Measurements from ENCODE around the gene TMEM252. TPM values are rescaled to one million over a fixed set of nuclear protein-coding genes. Genes with fewer than 3 reads are reported as not detected.

Gene TMEM252
- total RNA-seq, 1 donor from 2014 or later = not detected

DNA sequence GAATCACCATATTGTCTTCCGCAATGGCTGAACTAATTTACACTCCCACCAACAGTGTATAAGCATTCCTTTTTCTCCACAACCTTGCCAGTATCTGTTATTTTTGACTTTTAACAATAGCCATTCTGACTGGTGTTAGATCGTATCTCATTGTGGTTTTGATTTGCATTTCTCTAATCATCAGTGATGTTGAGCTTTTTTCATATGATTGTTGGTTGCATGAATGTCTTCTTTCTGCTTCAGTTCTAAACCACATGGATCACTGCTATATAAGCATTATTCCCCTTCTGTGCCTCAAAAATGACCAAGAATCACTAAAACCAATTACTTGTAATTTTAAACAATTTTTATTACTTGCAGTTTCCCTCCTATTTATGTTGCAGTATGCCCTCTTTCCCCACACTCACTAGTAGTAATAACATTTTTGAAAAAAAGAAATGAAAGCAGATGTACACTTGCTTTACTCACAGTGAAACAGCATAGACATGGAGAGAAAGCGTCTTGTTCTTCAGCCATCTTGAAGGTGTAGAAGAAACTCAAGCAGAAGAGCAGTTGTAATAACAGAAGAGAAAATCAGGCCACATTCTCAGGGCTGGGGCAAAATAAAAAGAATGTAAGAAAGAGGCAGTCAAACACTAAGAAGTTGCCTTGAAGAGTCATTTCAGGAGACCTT lies 4.5 kb upstream of the TMEM252 start:
- DNase-seq (ENCODE audit: extremely low read depth, low read depth, low spot score) = no peak

DNA sequence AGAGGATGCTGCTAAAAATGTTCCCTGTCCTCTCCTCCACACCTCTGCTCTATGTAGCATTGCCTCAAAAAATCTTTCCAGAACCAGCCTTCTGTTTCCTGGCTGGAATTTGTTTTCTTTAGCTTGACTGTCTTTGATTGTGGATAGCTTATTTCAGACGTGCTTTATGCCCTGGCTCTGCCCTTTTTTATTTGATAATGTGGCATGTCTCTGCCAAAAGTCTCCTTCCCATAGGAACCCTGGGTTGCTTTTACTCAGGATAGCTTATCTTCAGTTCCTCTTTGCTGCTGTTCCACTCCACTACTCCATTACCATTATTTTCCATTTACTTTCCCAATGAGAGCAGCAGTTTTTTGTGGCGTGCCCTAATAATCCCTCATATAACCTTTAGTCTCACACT lies 885 bp upstream of the TMEM252 start:
- no peak for DNase-seq (ENCODE audit: extremely low read depth, low read depth, low spot score)

DNA sequence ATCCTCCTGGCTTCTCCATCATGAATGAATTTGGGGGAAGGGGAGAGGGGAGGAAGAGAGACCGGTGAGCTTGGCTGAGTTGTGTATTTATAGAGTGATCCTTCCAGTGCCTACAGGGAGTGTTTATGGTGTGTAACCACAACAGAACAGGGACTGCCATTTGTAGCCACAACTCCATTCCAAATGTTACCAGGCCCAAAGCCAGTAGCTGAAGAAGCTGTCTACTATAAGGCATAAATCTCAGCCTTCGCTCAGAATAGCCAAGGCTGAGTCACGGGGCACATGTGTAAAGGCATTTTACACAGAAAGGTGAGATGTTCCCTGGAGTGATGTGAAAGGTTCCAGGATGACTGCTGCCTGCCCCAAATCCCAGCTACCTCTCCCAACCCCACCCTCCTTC lies 2.5 kb downstream of the TMEM252 start:
- DNase-seq (ENCODE audit: extremely low read depth, low read depth, low spot score) = no peak

DNA sequence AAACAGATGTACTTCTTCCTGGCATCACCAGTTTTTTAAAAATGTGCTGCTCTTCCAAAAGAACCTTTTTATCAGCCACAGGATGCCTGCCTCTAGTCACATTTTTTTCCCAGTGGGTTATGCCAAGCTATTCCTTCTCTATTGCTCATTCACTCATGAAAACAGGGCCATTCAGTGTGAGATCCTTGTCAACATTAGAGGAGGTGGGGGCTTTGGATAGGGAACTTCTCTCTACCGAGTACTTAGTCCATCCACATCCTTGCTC lies 3.1 kb downstream of the TMEM252 start:
- no peak for DNase-seq (ENCODE audit: extremely low read depth, low read depth, low spot score)

DNA sequence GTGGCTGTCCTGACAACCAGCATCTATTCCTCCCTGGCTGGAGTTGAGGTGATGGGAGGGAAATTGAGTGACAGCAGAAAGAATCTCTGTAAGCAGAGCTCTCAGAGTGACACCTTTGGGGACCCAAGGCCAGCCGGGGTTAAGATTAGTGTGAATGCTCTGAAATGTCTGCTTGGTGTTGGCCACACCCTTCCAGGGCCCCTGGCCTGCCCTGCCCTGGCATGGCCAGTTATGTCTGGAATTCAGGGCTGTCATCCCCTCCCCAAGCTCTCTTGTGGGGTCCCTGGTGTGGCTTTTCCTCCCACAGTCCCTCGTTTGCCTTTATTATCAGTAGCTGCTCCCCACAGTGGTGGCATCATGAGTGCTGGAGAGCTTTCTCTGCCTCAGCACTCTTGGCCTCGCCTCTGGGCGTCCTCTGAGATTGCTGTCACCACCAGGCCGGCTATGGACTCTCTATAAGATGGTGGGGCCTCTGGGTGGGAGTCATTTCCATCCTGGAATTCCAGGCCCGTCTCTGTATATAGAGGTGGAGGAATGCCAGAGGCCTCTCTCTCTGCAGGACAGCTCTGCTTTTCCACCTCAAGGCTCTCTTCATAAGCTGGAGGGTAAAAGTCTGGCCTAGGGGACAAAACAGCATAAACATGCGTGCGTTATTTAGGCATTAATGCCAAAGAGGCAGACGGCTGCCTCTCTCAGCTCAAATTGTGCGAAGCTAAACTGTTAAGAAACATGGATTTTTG lies 3.6 kb downstream of the TMEM252 start:
- DNase-seq (ENCODE audit: extremely low read depth, low read depth, low spot score) = no peak

DNA sequence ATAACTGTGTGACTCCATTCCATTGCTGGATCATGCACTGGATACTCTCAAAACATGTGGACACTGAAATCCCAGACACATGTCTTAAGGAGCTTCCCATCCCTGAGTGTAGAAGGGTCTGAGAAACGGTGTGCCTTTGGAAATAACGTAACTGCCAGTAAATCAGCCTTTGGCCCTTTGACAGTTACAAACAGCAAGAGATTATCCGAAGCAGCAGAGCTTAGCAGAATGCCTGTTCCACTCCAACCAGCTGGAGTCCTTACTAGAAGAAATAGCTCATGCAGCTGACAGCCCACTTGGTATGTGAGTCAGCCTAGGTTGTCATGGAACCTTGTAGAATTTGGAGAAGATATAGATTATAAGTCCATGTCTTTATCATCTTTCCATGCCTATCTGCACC lies 7.0 kb downstream of the TMEM252 start:
- DNase-seq (ENCODE audit: extremely low read depth, low read depth, low spot score) = no peak

DNA sequence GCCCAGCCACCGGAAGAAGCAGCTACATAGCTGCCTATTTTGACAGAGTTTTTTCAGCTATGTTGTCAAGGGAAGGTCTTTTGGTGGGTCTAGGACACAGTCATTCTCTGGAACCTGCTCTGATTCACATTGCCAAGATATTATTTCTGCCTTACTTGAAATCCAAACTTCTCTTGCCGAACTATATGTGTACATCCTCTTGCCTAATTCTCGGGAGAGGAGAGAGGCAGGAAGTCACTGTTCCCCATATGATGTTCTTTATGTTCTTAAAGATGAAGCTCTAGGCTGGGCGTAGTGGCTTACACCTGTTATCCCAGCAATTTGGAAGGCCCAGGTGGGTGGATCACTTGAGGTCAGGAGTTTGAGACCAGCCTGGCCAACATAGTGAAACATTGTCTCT lies 8.6 kb downstream of the TMEM252 start:
- DNase-seq (ENCODE audit: extremely low read depth, low read depth, low spot score) = no peak

DNA sequence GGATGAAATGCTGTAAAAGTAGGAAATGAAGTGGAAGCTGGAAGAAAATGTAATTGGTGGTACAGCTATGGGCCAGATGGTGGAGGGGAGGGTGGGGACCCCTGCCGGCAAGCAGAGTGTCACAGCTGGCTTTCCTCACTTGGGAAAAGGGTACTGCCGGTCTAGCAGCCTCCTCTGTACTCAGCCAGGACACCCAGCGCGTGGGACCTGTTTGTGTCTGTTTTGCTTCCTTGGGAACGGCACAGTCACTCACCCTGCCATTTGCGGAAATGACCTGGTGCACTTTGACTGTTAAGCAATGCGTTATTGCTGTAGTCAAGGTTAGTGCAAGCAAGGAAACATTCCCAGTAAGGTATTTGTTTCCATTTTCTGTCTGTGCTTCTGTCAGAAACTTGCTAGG lies 10.1 kb downstream of the TMEM252 start:
- no peak for DNase-seq (ENCODE audit: extremely low read depth, low read depth, low spot score)

DNA sequence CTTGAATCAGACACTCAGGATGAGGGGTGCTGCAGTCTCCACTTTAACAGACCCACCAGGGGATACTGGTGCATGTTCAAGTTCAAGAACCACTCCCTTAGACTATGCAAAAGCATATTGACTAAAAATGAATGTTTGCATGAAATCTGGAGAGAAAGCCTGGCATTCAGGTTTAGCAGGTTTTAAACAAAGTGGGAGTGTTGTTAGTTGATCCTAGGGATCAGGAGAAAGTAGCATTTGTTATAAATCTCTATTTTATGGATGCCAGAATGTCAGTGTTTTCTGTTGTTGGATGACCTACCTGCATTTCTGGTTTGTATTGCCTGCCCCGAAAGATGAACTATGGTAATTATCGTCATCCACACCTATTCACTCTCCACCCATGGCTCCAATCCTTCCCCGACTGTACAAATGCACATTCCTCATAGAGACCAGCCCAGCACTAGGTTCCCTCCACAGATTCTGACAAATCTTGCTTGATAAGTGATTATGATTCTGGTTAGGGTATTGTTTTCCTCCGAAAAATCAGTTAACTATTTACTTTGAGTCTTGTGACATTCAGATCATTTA lies 17.2 kb downstream of the TMEM252 start:
- no peak for DNase-seq (ENCODE audit: extremely low read depth, low read depth, low spot score)

DNA sequence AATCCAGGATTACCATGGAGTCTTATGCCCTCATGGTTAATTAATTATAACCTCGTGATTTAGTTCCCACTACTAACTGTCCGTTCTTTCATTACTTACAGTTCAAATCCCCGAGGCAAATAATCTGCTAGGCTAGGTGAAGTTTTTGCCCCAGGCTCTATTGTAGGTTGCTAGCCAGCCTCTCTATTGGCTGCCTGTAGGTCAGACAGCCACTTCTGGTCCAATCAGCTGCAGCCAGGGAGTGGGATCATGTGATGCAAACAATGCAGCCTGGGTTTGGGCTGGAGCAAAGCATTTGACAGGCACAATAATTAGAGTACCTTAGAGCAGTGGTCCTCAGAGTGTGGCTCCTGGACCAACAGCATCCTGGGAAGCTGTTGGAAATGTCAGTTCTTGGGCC lies 17.7 kb downstream of the TMEM252 start:
- DNase-seq (ENCODE audit: extremely low read depth, low read depth, low spot score) = no peak

DNA sequence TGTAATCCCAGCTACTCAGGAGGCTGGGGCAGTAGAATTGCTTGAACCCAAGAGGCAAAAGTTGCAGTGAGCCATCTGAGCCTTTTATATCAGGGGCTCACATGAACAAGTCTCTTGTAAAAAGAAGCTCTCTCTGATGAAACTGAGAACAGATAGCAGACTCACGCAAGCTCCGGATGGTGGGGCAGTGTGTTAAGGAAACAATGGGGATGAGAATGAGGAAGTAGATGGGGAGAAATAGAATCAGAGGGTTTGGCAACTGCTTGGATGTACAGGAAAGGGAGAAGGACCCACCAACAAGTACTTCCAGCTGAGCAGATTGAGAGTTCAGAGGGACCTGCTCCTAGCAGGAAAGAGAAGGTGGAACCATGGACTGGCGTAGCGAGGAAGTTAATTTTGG lies 18.6 kb downstream of the TMEM252 start:
- DNase-seq (ENCODE audit: extremely low read depth, low read depth, low spot score) = no peak

DNA sequence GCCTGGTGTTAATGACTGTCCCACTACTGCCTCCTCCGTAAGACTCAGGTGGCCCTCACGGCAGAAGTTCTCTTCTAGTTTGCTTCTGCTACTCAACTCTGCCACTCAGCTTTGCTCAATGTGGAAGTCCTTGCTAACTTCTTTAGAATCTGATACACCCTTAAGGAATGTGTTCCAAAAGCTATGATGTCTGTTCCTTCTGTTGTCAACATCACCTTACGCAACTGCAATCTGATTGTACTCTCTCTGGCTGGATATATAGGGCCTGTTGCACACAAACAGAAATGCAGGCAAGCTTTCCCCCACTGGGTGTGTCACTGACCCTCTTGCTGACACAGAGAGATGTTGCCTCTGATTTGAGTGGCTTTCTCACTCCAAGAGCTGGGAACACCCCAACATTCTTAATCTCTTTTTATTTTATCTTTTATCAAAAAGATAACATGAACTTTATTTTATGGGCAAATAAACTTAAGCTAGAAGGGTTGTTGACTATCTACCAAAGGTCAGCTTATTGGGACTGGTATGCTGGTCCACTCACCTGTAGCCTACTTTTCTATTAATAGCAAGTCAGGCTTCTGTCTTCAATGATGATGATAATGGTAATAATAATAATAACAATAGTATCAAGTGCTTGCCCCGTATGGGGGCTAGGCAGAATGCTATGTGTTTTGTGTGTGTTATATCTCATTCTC lies 25.2 kb downstream of the TMEM252 start:
- DNase-seq (ENCODE audit: extremely low read depth, low read depth, low spot score) = no peak

DNA sequence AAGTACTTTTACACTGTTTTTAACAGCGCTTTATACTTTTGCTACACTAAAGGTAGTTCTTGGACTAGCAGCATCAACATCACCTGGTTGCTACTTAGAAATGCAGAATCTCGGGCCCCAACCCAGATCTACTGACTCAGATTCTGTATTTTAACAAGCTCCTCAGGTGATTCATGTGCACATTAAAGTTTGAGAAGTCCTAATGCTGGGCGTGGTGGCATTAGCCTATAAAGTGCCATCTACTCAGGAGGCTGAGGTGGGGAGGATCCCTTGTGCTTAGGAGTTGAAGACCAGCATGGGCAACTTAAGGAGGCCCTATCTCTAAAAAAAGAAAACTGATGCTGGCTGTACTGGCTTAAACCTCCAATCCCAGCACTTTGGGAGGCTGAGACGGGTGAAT lies 26.7 kb downstream of the TMEM252 start:
- no peak for DNase-seq (ENCODE audit: extremely low read depth, low read depth, low spot score)

DNA sequence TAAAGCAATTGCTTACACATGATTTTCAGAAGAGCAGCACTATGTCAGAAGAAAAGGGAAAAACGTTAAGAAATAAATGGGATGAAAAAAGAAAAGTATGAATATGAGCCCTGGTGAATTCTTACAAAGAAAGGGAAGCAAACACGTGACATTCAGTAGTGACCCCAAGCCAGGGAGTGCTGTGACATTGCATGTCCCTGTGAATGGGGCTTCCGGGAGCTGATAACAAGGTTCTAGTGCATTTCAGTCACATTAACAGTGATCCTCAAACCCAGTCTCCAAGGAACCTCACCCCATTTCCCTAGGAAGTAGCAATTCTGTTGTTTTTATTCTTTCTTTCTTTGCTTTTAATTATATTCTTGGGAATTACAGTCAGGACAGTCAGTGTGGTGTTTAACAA lies 27.3 kb downstream of the TMEM252 start:
- no peak for DNase-seq (ENCODE audit: extremely low read depth, low read depth, low spot score)

DNA sequence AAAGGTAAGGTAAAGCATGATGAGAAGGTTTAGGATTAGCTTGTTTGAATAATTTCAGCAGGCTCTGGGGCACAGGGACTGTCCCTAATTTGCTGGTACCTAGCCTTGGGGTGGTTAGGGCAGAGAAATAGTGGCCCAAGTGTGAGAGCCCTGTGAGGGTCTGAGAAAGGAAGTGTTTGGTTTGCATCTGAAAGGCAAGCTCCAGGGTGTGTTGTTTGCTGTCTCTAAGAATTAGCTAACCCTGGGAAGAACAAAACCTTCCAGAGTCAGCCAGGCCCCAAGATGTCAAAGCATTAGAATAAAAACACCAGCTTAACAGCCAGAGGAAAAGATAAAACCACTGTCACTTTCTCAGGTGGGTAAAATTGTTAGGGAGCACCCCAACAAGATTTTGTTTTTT lies 31.0 kb downstream of the TMEM252 start:
- DNase-seq (ENCODE audit: extremely low read depth, low read depth, low spot score) = no peak

DNA sequence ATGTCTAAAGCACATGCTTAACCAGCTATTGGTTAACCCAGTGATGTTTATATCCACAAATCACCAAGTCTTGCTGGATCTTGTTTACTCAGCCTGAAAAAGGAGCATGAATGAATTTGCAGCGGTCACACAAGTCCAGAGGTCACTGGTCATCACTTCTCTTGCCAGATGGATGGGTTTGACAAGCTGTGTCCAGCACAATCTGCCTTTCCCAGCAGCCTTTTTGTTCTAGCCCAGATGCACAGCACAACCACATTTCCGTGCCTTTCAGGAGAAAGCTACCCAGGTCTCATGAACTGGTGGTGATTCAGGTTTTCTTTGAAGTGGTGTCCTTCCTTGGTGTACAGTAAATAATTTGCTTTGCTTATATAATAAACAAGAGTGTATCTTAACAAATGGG lies 32.1 kb downstream of the TMEM252 start:
- no peak for DNase-seq (ENCODE audit: extremely low read depth, low read depth, low spot score)

DNA sequence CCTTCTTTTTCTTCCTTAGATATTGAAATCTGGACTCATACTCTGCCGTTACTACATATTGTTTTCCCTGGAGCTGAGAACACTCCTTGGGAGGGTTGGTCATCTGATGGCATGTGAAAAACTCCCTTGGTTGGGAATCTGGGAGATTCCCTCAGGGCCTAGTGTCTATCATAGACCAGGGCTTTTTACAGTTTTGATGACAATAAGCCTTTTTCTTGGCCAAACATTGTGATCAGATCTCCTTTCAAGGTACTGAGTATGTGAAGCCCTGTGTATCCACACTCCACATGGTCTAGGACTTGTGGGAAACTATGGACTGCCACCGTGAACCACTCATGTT lies 32.9 kb downstream of the TMEM252 start:
- DNase-seq (ENCODE audit: extremely low read depth, low read depth, low spot score) = no peak

DNA sequence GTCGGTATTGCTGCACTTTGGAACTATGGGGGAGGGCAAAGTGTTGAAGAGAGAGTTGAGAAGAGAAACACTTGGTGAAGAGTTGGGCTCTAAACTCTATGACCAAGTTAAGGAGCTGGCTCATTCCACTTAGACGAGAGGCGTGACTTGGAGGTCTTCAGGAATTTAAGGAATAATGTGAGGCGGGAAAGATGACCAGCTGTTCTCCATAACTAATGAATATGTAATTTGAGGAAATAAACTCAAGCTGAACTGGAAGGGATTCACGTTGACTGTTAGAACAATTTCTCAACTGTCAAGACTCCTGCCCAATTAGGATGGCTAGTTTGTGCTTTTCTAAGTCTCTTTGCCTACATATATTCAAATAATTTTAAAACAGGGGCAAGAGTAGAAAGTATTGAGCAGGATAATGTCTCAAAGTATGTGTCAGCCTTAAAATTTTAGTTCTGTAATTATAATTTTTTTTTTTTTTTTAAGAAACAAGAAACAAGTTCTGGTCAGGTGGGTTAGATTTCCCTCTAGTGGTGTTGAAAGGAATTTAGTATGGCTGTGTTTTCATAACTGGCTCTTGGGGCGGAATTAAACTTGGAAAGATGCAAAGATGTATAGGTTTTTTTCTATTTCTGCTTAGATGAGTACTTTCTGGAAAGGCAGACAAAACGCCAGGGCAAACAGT lies 33.4 kb downstream of the TMEM252 start:
- no peak for DNase-seq (ENCODE audit: extremely low read depth, low read depth, low spot score)

DNA sequence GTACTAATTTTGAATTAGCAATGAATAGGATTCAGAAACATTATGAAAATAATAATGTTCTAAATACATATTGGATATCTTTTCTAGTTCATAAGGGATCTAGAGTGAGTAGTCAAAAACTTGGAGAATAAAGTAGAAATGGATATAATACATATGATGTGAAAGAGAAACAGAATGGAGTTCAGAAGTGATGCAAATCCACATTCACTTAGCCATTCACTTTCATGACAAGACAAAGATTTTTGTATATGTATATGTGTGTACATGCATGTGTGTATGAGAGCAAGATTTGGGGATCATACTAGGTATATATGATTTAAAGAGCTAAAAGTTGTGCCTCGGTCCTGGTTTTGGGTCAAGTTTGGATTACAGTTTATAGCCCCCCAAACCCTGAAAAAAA lies 34.1 kb downstream of the TMEM252 start:
- DNase-seq (ENCODE audit: extremely low read depth, low read depth, low spot score) = no peak

DNA sequence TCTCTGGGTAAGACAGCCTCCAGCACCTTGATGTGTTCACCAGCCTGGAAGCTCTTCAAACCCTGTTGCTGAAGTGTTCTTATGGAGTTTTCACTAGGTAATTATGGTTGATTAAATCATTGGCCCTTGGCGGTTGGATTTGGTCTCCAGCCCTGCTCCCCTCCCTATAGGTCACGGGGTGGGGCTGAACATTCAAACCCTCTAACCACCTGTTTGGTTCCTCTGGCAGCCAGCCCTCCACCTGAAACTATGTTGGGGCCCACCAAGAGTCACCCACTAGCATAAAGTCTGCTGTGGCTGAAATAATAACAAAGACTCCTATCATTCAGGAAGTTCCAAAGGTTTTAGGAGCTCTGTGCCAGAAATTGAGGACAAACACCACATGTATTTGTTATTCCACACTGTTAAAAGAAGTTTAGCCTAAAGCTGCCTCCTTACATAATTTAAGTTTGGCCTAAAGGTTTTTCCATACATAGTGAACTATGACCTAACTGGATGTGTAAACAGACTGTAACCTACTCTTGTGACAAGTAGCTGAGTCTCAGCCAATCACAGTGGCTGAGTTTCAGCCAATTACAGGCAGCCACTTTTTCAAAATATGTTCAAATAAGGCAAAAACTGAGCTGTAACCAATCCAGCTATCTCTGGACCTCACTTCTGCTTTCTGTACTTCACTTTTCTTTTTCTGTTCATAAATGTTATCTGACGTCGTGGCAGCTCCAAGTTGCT lies 34.8 kb downstream of the TMEM252 start:
- DNase-seq (ENCODE audit: extremely low read depth, low read depth, low spot score) = no peak

DNA sequence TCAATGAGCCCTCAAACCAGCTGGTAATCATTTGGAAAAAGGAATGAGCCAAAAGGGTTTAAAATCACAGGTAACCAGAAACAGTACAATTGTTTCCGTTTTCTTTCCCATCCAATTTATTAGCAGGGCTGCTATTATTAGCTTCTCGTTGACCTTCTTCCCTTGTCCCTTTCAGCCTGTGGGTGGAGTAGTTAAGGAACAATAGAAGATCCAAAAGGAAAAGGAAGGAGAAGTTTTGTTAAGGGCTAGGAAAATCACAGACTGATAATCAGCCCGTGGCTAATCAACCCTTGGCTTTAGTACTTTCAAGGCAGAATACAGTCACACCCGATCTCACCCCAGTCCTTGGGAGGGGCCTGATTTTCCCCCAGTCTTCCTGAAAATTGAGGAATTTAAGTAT lies 38.4 kb downstream of the TMEM252 start:
- DNase-seq (ENCODE audit: extremely low read depth, low read depth, low spot score) = no peak
